ENCODE measurements around the gene MMP21. TPM values are rescaled to one million over a fixed set of nuclear protein-coding genes. Genes with fewer than 3 reads are reported as not detected.

The MMP21 gene
- polyA plus RNA-seq, 1 donor: 0.28 TPM

GRCh38 chr10:125811251-125811650, 35.6 kb upstream of the MMP21 start:
- DNase-seq: no peak
- no CpG with 5 or more reads among the region's 1 CpG for WGBS (ENCODE audit: insufficient coverage, low lambda C conversion rate)
- Histone ChIP-seq H3K36me3 (ENCODE audit: control insufficient read depth, insufficient read depth, low read length) (peaks cover 67% of the 10 kb centered on the region), H3K4me1 (ENCODE audit: control insufficient read depth, insufficient read depth, low read length) (no peaks in the 10 kb centered on the region), H3K27ac (ENCODE audit: low read length) (no peak overlapping the region), H3K27me3 (ENCODE audit: control insufficient read depth, insufficient read depth, low read length) (no peaks in the 10 kb centered on the region), H3K4me3 (ENCODE audit: low read length) (no peak overlapping the region), H3K9me3 (ENCODE audit: control insufficient read depth, low read depth, low read length) (no peaks in the 10 kb centered on the region)

- Histone ChIP-seq H3K4me3 (ENCODE audit: low read length) (no peak overlapping the region), H3K9me3 (ENCODE audit: control insufficient read depth, low read depth, low read length) (no peaks in the 10 kb centered on the region), H3K36me3 (ENCODE audit: control insufficient read depth, insufficient read depth, low read length) (peaks cover 69% of the 10 kb centered on the region), H3K4me1 (ENCODE audit: control insufficient read depth, insufficient read depth, low read length) (no peaks in the 10 kb centered on the region), H3K27me3 (ENCODE audit: control insufficient read depth, insufficient read depth, low read length) (no peaks in the 10 kb centered on the region), H3K27ac (ENCODE audit: low read length) (no peak overlapping the region)
- no peak for DNase-seq
- no CpG with 5 or more reads among the region's 1 CpG for WGBS (ENCODE audit: insufficient coverage, low lambda C conversion rate)
These were observed 32.4 kb upstream of the MMP21 start for GRCh38 chr10:125808047-125808446.

- no peaks in the 10 kb centered on the region for H3K4me1 ChIP-seq (ENCODE audit: control insufficient read depth, insufficient read depth, low read length)
- no peak for DNase-seq
These were observed 27.1 kb upstream of the MMP21 start for GRCh38 chr10:125802739-125803138.

GRCh38 chr10:125802131-125802530, 26.5 kb upstream of the MMP21 start:
- H3K27me3 ChIP-seq (ENCODE audit: control insufficient read depth, insufficient read depth, low read length): no peaks in the 10 kb centered on the region
- DNase-seq: no peak
- peaks cover 64% of the 10 kb centered on the region for H3K36me3 ChIP-seq (ENCODE audit: control insufficient read depth, insufficient read depth, low read length)
- H3K9me3 ChIP-seq (ENCODE audit: control insufficient read depth, low read depth, low read length): no peaks in the 10 kb centered on the region
- H3K4me3 ChIP-seq (ENCODE audit: low read length): no peak overlapping the region
- no CpG with 5 or more reads among the region's 5 CpGs for WGBS (ENCODE audit: insufficient coverage, low lambda C conversion rate)
- H3K27ac ChIP-seq (ENCODE audit: low read length): no peak overlapping the region
- H3K4me1 ChIP-seq (ENCODE audit: control insufficient read depth, insufficient read depth, low read length): no peaks in the 10 kb centered on the region

More at GRCh38 chr10:125802739-125803138, 27.1 kb upstream of the MMP21 start:
- no peaks in the 10 kb centered on the region for H3K9me3 ChIP-seq (ENCODE audit: control insufficient read depth, low read depth, low read length)
- WGBS (ENCODE audit: insufficient coverage, low lambda C conversion rate): 100% methylated on average over 1 of the region's 7 CpGs
- no peak overlapping the region for H3K27ac ChIP-seq (ENCODE audit: low read length)
- no peaks in the 10 kb centered on the region for H3K27me3 ChIP-seq (ENCODE audit: control insufficient read depth, insufficient read depth, low read length)
- H3K4me3 ChIP-seq (ENCODE audit: low read length): no peak overlapping the region
- peaks cover 64% of the 10 kb centered on the region for H3K36me3 ChIP-seq (ENCODE audit: control insufficient read depth, insufficient read depth, low read length)

GRCh38 chr10:125801574-125801973, 26.0 kb upstream of the MMP21 start:
- WGBS (ENCODE audit: insufficient coverage, low lambda C conversion rate): 33% methylated on average over 1 of the region's 1 CpG
- H3K27me3 ChIP-seq (ENCODE audit: control insufficient read depth, insufficient read depth, low read length): no peaks in the 10 kb centered on the region
- H3K4me3 ChIP-seq (ENCODE audit: low read length): no peak overlapping the region
- no peaks in the 10 kb centered on the region for H3K4me1 ChIP-seq (ENCODE audit: control insufficient read depth, insufficient read depth, low read length)
- H3K36me3 ChIP-seq (ENCODE audit: control insufficient read depth, insufficient read depth, low read length): peaks cover 63% of the 10 kb centered on the region
- no peak overlapping the region for H3K27ac ChIP-seq (ENCODE audit: low read length)
- DNase-seq: no peak
- H3K9me3 ChIP-seq (ENCODE audit: control insufficient read depth, low read depth, low read length): no peaks in the 10 kb centered on the region

- peaks cover 66% of the 10 kb centered on the region for H3K36me3 ChIP-seq (ENCODE audit: control insufficient read depth, insufficient read depth, low read length)
These were observed 24.0 kb upstream of the MMP21 start for GRCh38 chr10:125799451-125800182.

GRCh38 chr10:125797994-125798662, 22.5 kb upstream of the MMP21 start:
- Histone ChIP-seq H3K4me1 (ENCODE audit: control insufficient read depth, insufficient read depth, low read length) (no peaks in the 10 kb centered on the region), H3K36me3 (ENCODE audit: control insufficient read depth, insufficient read depth, low read length) (peaks cover 61% of the 10 kb centered on the region), H3K4me3 (ENCODE audit: low read length) (no peak overlapping the region), H3K27ac (ENCODE audit: low read length) (no peak overlapping the region), H3K27me3 (ENCODE audit: control insufficient read depth, insufficient read depth, low read length) (no peaks in the 10 kb centered on the region), H3K9me3 (ENCODE audit: control insufficient read depth, low read depth, low read length) (no peaks in the 10 kb centered on the region)
- 20% methylated on average over 1 of the region's 5 CpGs for WGBS (ENCODE audit: insufficient coverage, low lambda C conversion rate)
- no peak for DNase-seq

More at GRCh38 chr10:125799451-125800182, 24.0 kb upstream of the MMP21 start:
- Histone ChIP-seq H3K4me1 (ENCODE audit: control insufficient read depth, insufficient read depth, low read length) (no peaks in the 10 kb centered on the region), H3K9me3 (ENCODE audit: control insufficient read depth, low read depth, low read length) (no peaks in the 10 kb centered on the region), H3K27ac (ENCODE audit: low read length) (no peak overlapping the region), H3K4me3 (ENCODE audit: low read length) (no peak overlapping the region), H3K27me3 (ENCODE audit: control insufficient read depth, insufficient read depth, low read length) (no peaks in the 10 kb centered on the region)
- WGBS (ENCODE audit: insufficient coverage, low lambda C conversion rate): no CpG with 5 or more reads among the region's 8 CpGs
- DNase-seq: no peak

- Histone ChIP-seq H3K9me3 (ENCODE audit: control insufficient read depth, low read depth, low read length) (no peaks in the 10 kb centered on the region), H3K4me1 (ENCODE audit: control insufficient read depth, insufficient read depth, low read length) (no peaks in the 10 kb centered on the region), H3K4me3 (ENCODE audit: low read length) (no peak overlapping the region), H3K36me3 (ENCODE audit: control insufficient read depth, insufficient read depth, low read length) (peaks cover 61% of the 10 kb centered on the region), H3K27ac (ENCODE audit: low read length) (no peak overlapping the region), H3K27me3 (ENCODE audit: control insufficient read depth, insufficient read depth, low read length) (no peaks in the 10 kb centered on the region)
- no CpG with 5 or more reads among the region's 8 CpGs for WGBS (ENCODE audit: insufficient coverage, low lambda C conversion rate)
- no peak for DNase-seq
These were observed 21.8 kb upstream of the MMP21 start for GRCh38 chr10:125797424-125797823.

GRCh38 chr10:125795637-125796190, 20.1 kb upstream of the MMP21 start:
- Histone ChIP-seq H3K27me3 (ENCODE audit: control insufficient read depth, insufficient read depth, low read length) (no peaks in the 10 kb centered on the region), H3K4me3 (ENCODE audit: low read length) (no peak overlapping the region), H3K4me1 (ENCODE audit: control insufficient read depth, insufficient read depth, low read length) (no peaks in the 10 kb centered on the region), H3K9me3 (ENCODE audit: control insufficient read depth, low read depth, low read length) (no peaks in the 10 kb centered on the region), H3K27ac (ENCODE audit: low read length) (no peak overlapping the region), H3K36me3 (ENCODE audit: control insufficient read depth, insufficient read depth, low read length) (peaks cover 65% of the 10 kb centered on the region)
- DNase-seq: no peak
- WGBS (ENCODE audit: insufficient coverage, low lambda C conversion rate): 100% methylated on average over 1 of the region's 8 CpGs

- H3K27me3 ChIP-seq (ENCODE audit: control insufficient read depth, insufficient read depth, low read length): no peaks in the 10 kb centered on the region
- H3K4me1 ChIP-seq (ENCODE audit: control insufficient read depth, insufficient read depth, low read length): no peaks in the 10 kb centered on the region
- peaks cover 65% of the 10 kb centered on the region for H3K36me3 ChIP-seq (ENCODE audit: control insufficient read depth, insufficient read depth, low read length)
- H3K27ac ChIP-seq (ENCODE audit: low read length): no peak overlapping the region
- DNase-seq: no peak
- H3K4me3 ChIP-seq (ENCODE audit: low read length): no peak overlapping the region
- WGBS (ENCODE audit: insufficient coverage, low lambda C conversion rate): no CpG with 5 or more reads among the region's 2 CpGs
- no peaks in the 10 kb centered on the region for H3K9me3 ChIP-seq (ENCODE audit: control insufficient read depth, low read depth, low read length)
These were observed 19.5 kb upstream of the MMP21 start for GRCh38 chr10:125795128-125795527.

Data from large intestine (tissue), 3 donors.